HG03442 (cell line): ENCODE measurements around the gene MAZ.

ENCODE experiments used
- ATAC-seq: cut with Tn5 transposase; IDR thresholded peaks from one replicate; pipeline ENCODE4 v1.9.1; 2021; ENCODE audit warnings: mild to moderate bottlenecking, moderate library complexity; ENCODE audit not compliant: unreplicated experiment

MAZ gene

DNA sequence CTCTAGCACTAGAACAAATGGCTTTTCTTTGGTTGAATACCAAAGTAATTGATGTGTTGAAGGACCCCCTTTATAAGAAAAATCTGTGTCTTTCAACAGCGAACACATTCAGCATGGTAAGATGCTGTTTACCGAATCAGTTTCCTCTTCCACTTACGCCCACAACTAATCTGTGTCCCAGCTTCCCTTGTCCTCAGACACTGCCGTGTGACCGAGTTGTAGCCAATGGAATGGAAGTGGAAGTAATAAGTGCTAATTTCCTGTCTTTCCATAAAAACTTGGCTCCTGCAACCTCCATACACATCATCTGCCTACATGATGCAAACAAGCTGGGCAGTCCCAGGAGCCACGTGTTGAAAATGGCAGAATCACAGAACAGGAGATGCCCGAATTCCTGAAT is 46.3 kb downstream of the MAZ start:
- ATAC-seq = no peak

DNA sequence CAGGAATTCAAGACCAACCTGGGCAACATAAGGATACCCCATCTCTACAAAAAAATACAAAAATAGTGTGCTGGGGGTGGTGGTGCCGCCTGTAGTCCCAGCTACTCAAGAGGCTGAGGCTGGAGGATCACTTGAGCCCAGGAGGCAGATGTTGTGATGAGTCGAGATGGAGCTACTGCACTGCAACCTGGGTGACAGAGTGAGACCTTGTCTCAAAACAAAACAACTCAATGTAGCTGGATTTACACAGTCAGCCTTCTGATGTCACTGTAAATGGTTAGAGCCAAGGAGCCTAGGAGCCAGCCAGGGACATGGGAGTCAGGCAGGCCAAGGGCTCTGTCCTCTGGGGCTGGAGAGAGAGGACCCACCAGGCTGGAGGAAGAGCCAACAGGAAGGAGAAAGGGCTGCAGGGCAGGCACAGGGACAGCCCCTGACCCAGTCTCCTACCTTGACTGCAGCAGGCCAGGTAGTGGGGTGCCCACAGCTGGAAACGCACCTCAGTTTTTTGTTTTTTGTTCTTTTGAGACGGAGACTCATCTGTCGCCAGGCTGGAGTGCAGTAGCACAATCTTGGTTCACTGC is 48.3 kb downstream of the MAZ start:
- ATAC-seq = no peak

DNA sequence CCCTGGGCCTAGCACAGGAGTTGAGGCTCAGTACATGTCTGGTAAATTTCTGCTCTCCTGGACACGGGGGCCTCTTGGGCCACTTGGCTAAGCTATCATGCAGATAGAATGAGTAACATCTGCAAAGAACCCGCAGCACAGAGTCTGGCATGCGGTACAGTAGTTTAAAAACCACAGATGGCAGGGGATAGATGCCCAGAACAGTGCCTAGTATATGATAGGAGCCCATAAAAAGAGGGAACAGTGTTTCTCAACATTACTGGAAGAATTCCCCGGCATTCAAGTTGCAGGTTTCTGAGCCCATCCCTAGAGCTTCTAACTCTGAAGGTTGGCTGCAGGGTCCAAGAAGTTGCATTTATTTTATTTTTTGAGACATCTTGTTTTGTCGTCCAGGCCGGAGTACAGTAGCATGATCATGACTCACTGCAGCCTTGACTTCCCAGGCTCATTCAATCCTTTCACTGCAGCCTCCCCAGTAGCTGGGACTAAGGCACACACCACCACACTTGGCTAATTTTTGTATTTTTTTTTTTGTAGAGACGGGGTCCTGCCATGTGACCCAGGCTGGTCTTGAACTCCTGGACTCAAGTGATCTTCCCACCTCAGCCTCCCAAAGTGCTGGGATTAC is 50.9 kb downstream of the MAZ start:
- no peak for ATAC-seq

DNA sequence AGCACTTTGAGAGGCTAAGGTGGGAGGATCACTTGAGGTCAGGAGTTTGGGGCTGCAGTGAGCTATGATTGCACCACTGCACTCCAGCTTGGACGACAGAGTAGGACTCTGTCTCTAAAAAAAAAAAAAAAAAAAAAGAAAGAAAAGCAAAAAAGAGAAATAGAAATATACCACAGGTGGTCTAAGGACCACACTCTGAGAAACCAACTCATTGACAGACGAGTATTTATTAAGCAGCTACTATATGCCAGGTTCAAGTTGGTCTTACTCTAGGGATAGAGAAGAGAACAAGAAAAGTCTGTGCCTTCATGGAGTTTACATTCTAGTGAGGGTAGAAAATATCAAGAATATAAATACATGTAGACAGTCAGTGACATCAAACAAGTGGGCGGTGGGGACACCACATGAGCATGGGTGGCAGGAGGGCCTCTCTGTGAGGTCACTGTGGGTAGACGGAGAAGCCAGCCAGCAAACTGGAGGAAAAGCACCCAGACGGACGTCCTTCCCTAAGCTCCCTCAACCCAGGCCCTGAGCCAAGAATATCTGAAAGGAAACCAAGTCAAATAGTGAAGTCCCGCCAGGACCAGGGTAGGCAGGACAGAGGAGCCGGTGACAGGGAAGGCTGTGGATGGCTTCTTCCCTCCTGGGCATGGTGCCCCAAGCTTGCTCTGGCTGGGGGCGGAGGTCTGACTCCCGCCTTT is 52.0 kb downstream of the MAZ start:
- no peak for ATAC-seq

DNA sequence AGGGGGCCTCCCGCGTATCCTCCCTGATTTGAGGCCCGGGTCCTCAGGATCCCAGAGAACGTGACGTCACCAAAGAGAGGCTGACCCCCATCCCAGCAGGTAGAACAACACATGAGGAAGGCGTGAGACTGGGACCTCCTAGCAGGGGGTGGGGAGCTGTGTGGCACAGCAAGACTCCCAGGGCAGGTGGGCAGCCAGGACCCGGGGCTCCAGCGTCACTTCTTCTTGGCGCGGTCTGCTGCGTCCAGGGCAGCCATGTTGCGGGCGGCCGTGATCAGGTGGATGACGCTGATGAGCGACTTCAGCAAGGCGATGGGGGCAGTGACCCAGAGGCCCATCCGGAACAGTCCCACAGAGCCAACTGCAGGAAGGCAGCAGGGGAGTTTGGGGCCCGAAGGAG is 52.6 kb downstream of the MAZ start:
- ATAC-seq = no peak

DNA sequence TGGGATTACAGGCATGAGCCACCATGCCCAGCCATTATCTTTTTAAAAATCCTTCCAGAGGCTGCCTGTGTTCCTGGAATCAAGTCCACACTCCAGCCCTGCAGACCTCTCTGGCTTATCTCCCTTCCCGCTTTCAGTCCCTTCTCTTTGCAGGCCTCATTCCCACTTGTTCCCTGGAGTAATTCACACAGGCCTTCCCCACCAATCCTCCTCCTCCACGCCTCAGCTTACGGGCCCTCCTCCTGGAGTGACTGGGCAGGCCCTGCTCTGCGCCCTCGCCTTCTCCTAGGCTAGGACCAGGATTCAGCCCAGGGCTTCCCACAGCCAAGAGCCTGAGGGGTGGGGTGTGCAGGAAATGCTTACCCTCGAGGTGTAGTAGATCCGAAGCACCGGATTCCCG is 53.9 kb downstream of the MAZ start:
- no peak for ATAC-seq
